B cell (primary cell): ENCODE results near the gene DCTN5. TPM values are rescaled to one million over a fixed set of nuclear protein-coding genes. Genes with fewer than 3 reads are reported as not detected.

Experiments
- ATAC-seq: fragments of 200-7000 bp; cut with Tn5 transposase; one replicate; pipeline ENCODE4 v1.10.0; 2021; ENCODE audit warnings: low read depth, mild to moderate bottlenecking, moderate number of reproducible peaks, moderate library complexity
- CTCF ChIA-PET: fragments of 350-600 bp; sonication (Branson Sonifier 250); formaldehyde crosslinking; loops from one replicate; lab custom pipeline; 2021; ENCODE audit warnings: antibody characterized with exemption, inconsistent platforms; lab: Charles Lee
- POLR2A ChIA-PET: fragments of 350-600 bp; sonication (Branson Sonifier 250); formaldehyde crosslinking; loops from one replicate; lab custom pipeline; 2021; ENCODE audit warnings: antibody characterized with exemption; lab: Charles Lee
- DNase-seq: peaks from one replicate; pipeline ENCODE4 v3.0.0; 2013
- H2AFZ ChIP-seq: 2 replicates; pipeline ENCODE4 v1.6.1; 2012; ENCODE audit warnings: mild to moderate bottlenecking, low read depth, low read length; ENCODE audit not compliant: insufficient read depth, poor library complexity, severe bottlenecking
- H3K27ac ChIP-seq, 2 donors: 1 replicate in 1 of 2; 2 replicates in 1 of 2; pipeline ENCODE4 v1.5.1; 2012 to 2013; ENCODE audit warnings: low read length in 2 of 2, mild to moderate bottlenecking in 2 of 2, moderate library complexity in 1 of 2
- H3K27me3 ChIP-seq, 4 experiments: fragments of 200-600 bp in 1 of 4; sonication (generic) in 1 of 4; replicated peaks in 1 of 4; 1 replicate in 2 of 4; 2 replicates in 2 of 4; pipeline versions ENCODE4 v1.6.1 to v1.7.0; 2013 to 2016; ENCODE audit warnings: low read length in 3 of 4, mild to moderate bottlenecking in 2 of 4, mixed read lengths in 1 of 4, moderate library complexity in 1 of 4; ENCODE audit not compliant: insufficient read depth in 4 of 4, control insufficient read depth in 3 of 4; ENCODE audit errors: control extremely low read depth in 1 of 4
- H3K36me3 ChIP-seq, 2 experiments: replicated peaks in 1 of 2; 1 replicate in 1 of 2; 2 replicates in 1 of 2; pipeline versions ENCODE4 v1.6.1 to v1.7.1; 2013; ENCODE audit warnings: low read length in 1 of 2; ENCODE audit not compliant: insufficient read depth in 2 of 2, control insufficient read depth in 1 of 2; ENCODE audit errors: control extremely low read depth in 1 of 2, extremely low read depth in 1 of 2
- H3K4me1 ChIP-seq, 2 donors: fragments of 200-600 bp in 1 of 2; sonication (generic) in 1 of 2; 1 replicate in 1 of 2; 2 replicates in 1 of 2; pipeline versions ENCODE4 v1.5.1 to v1.6.1; 2013 to 2017; ENCODE audit warnings: low read length in 2 of 2; ENCODE audit not compliant: control insufficient read depth in 2 of 2, insufficient read depth in 2 of 2
- H3K4me2 ChIP-seq: replicated peaks from 2 replicates; pipeline ENCODE3; 2012; ENCODE audit warnings: mild to moderate bottlenecking, low read depth, low read length; ENCODE audit not compliant: poor library complexity, severe bottlenecking
- H3K4me3 ChIP-seq, 5 experiments: fragments of 200-600 bp in 1 of 5; sonication (generic) in 1 of 5; 1 replicate in 3 of 5; 2 replicates in 2 of 5; pipeline versions ENCODE4 v1.5.1 to v1.7.0; 2011 to 2016; ENCODE audit warnings: low read length in 4 of 5, mild to moderate bottlenecking in 4 of 5, low read depth in 2 of 5, control low read depth in 1 of 5, moderate library complexity in 1 of 5; ENCODE audit not compliant: insufficient read depth in 1 of 5; ENCODE audit errors: control extremely low read depth in 1 of 5, extremely low read depth in 1 of 5
- H3K79me2 ChIP-seq: fragments of 200-600 bp; sonication (generic); one replicate; pipeline ENCODE4 v1.6.0; 2016; ENCODE audit warnings: low read length; ENCODE audit not compliant: control insufficient read depth, insufficient read depth
- H3K9ac ChIP-seq: fragments of 200-600 bp; sonication (generic); 2 replicates; pipeline ENCODE4 v1.6.1; 2017; ENCODE audit warnings: mild to moderate bottlenecking, low read length, moderate library complexity
- H3K9me3 ChIP-seq, 3 donors: one replicate each; pipeline versions ENCODE4 v1.6.1 to v1.7.1; 2013; ENCODE audit warnings: low read length in 2 of 3; ENCODE audit not compliant: control insufficient read depth in 2 of 3, insufficient read depth in 1 of 3; ENCODE audit errors: control extremely low read depth in 1 of 3
- H4K20me1 ChIP-seq: 2 replicates; pipeline ENCODE4 v1.6.0; 2012; ENCODE audit warnings: mild to moderate bottlenecking, low read length; ENCODE audit not compliant: insufficient read depth, control insufficient read depth, poor library complexity, severe bottlenecking
- H3K27ac Mint-ChIP-seq: one replicate; pipeline ENCODE4 v1.8.0; 2021; ENCODE audit warnings: mixed read lengths
- H3K27me3 Mint-ChIP-seq: one replicate; pipeline ENCODE4 v1.8.0; 2021; ENCODE audit warnings: mixed read lengths
- H3K4me1 Mint-ChIP-seq: one replicate; pipeline ENCODE4 v1.8.0; 2021; ENCODE audit warnings: mixed read lengths
- H3K4me3 Mint-ChIP-seq: one replicate; pipeline ENCODE4 v1.8.0; 2021; ENCODE audit warnings: mixed read lengths
- H3K9me3 Mint-ChIP-seq: one replicate; pipeline ENCODE4 v1.8.0; 2022; ENCODE audit warnings: mixed read lengths; ENCODE audit not compliant: insufficient read depth
- EZH2 ChIP-seq: IDR thresholded peaks from 2 replicates; pipeline ENCODE4 v1.6.1; 2012; ENCODE audit warnings: borderline replicate concordance, low read depth, mild to moderate bottlenecking, moderate library complexity, low read length; ENCODE audit not compliant: insufficient read depth, poor library complexity, severe bottlenecking
- WGBS: methylation state at CpG from one replicate; pipeline ENCODE4 v1.1.5; 2013; ENCODE audit warnings: missing lambda C conversion rate; ENCODE audit not compliant: insufficient coverage; 5-methylcytosine and 5-hydroxymethylcytosine counted together
- intact Hi-C: fragments of 100-400 bp; cut with micrococcal nuclease; formaldehyde crosslinking; loops from one replicate; pipeline ENCODE4 v1.10.0; 2022
- polyA plus RNA-seq: library from polyadenylated mRNA; depleted of rRNA; stranded (reverse); fragments of >200 nt; gene quantifications from 2 replicates; pipeline ENCODE4 v1.2.3, GENCODE V29; 2012
- total RNA-seq, 2 donors: library from RNA; stranded (reverse); fragments of 120-200 nt in 1 of 2; gene quantifications; 1 replicate in 1 of 2; 2 replicates in 1 of 2; pipeline versions ENCODE4 v1.2.3 to v1.2.4, GENCODE V29; 2013 to 2022
- TF ChIP-seq, protein P1 (sequence below): fragments of 200-600 bp; IDR thresholded peaks from one replicate; pipeline ENCODE4 v1.8.0; 2022; ENCODE audit warnings: antibody characterized with exemption, mild to moderate bottlenecking

DCTN5 gene
- total and polyA plus RNA-seq, 2 donors (not counting 1 experiment from before 2014, with no cell fraction given) = 22.4 to 58.3 TPM

DNA sequence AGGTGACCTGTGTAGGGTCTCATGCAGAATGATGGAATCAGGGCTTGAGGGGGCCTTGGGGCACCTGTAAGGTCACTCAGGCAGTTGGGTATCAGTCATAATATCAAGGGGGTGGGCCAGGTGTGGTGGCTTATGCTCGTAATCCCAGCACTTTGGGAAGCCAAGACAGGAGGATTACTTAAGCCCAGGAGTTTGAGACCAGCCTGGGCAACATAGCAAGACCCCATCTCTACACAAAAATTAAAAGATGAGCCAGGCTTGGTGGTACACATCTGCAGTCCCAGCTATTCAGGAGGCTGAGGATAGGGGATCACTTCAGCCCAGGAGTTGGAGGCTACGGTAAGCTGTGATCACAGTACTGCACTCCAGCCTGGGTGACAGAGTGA lies 64.2 kb downstream of the DCTN5 start:
- Histone ChIP-seq H3K27ac (no peak overlapping the region), H3K9ac (no peak overlapping the region), H3K9me3 (peaks cover 0 to 20% (median 9%) of the 10 kb centered on the region in 3 donors), H3K36me3 (no peaks in the 10 kb centered on the region), H3K79me2 (no peaks in the 10 kb centered on the region), H2AFZ (no peak overlapping the region), H3K4me2 (no peak overlapping the region), H3K4me3 (no peak overlapping the region), H3K27me3 (peaks cover 0 to 15% (median 2%) of the 10 kb centered on the region in 4 experiments), H4K20me1 (no peaks in the 10 kb centered on the region), H3K4me1 (no peaks in the 10 kb centered on the region)
- peaks cover 10% of the 10 kb centered on the region for H3K9me3 Mint-ChIP-seq
- H3K27me3 Mint-ChIP-seq = peaks cover 39% of the 10 kb centered on the region
- POLR2A ChIA-PET = no interaction called here
- CTCF ChIA-PET = no interaction called here
- ATAC-seq = no peak
- DNase-seq = no peak
- H3K4me3 Mint-ChIP-seq = no peak overlapping the region
- 100% methylated on average over 1 of the region's 2 CpGs for WGBS
- intact Hi-C loops = no loop called here
- no peak overlapping the region for H3K27ac Mint-ChIP-seq
- no peak for TF ChIP-seq EZH2
- TF ChIP-seq, protein P1, sequence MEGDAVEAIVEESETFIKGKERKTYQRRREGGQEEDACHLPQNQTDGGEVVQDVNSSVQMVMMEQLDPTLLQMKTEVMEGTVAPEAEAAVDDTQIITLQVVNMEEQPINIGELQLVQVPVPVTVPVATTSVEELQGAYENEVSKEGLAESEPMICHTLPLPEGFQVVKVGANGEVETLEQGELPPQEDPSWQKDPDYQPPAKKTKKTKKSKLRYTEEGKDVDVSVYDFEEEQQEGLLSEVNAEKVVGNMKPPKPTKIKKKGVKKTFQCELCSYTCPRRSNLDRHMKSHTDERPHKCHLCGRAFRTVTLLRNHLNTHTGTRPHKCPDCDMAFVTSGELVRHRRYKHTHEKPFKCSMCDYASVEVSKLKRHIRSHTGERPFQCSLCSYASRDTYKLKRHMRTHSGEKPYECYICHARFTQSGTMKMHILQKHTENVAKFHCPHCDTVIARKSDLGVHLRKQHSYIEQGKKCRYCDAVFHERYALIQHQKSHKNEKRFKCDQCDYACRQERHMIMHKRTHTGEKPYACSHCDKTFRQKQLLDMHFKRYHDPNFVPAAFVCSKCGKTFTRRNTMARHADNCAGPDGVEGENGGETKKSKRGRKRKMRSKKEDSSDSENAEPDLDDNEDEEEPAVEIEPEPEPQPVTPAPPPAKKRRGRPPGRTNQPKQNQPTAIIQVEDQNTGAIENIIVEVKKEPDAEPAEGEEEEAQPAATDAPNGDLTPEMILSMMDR = no peak
- H3K4me1 Mint-ChIP-seq = no peaks in the 10 kb centered on the region

DNA sequence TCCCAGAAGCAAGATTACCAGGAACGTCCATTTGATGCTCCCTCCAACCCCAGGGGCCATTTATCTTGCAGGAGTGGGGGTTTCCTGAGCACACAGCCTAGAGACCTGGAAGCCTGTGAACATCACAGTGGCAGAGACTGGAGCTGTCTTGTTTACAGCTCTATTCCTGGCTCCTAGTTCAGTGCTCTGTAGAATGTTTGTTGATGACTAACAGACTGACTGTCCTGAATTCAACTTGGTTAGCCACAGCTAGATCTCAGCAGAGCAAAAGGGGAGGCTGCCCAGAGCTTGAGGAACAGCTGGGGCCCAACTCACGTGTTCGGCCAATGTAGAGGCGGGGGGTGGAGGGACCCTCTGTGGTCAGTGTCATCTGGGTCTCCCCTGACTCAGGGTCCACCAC lies 65.2 kb downstream of the DCTN5 start:
- TF ChIP-seq, protein P1 = no peak
- TF ChIP-seq EZH2 = no peak
- H3K4me1 ChIP-seq = no peaks in the 10 kb centered on the region
- H3K9me3 Mint-ChIP-seq = peaks cover 10% of the 10 kb centered on the region
- peaks cover 0 to 20% (median 9%) of the 10 kb centered on the region in 3 donors for H3K9me3 ChIP-seq
- intact Hi-C loops = no loop called here
- ATAC-seq = no peak
- CTCF ChIA-PET = no interaction called here
- no peaks in the 10 kb centered on the region for H4K20me1 ChIP-seq
- no peaks in the 10 kb centered on the region for H3K36me3 ChIP-seq
- H3K4me3 Mint-ChIP-seq = no peak overlapping the region
- H3K4me2 ChIP-seq = no peak overlapping the region
- H3K27me3 ChIP-seq = peaks cover 0 to 23% (median 3%) of the 10 kb centered on the region in 4 experiments
- no peak overlapping the region for H3K9ac ChIP-seq
- no peak overlapping the region for H3K27ac Mint-ChIP-seq
- POLR2A ChIA-PET = no interaction called here
- no peak overlapping the region for H3K27ac ChIP-seq
- H2AFZ ChIP-seq = no peak overlapping the region
- no peak overlapping the region for H3K4me3 ChIP-seq
- H3K79me2 ChIP-seq = no peaks in the 10 kb centered on the region
- peaks cover 47% of the 10 kb centered on the region for H3K27me3 Mint-ChIP-seq
- no peak for DNase-seq
- 92% methylated on average over 4 of the region's 4 CpGs for WGBS
- H3K4me1 Mint-ChIP-seq = no peaks in the 10 kb centered on the region
